OCI-LY3 (cell line): Measurements from ENCODE around the gene KCNC4.

Source experiments
- CTCF ChIP-seq: fragments of 200-600, 300-600 bp; sonication (generic); IDR thresholded peaks from 2 replicates; pipeline ENCODE4 v1.5.1; 2014; ENCODE audit warnings: antibody characterized with exemption, low read length, low read depth
- EZH2phosphoT487 ChIP-seq: fragments of 200-600 bp; shearing (Covaris generic); IDR thresholded peaks from 2 replicates; pipeline ENCODE4 v1.6.1; 2018; ENCODE audit warnings: antibody characterized with exemption, mixed run types, low read depth

DNA sequence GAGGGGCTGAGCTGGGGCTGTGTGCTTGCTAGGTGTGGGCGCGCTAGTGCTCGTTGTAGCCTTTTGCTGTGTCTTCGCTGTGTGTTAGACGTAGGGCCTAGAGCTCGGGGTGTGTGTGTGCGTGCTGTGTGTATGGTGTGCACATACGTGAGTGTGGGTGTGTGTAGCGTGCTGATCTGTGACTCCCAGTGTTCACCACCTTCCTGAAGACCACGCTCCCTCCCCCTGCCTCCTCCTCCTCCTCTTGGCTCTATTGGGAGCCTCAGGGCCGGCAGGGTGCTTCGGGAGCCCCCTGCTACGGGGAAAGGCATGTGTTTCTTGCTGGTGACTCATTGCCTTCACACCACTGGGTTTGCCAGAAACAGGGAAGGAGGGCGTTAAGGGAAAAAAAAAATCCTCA lies 9.4 kb upstream of the KCNC4 start:
- TF ChIP-seq CTCF = no peak
- TF ChIP-seq EZH2phosphoT487 = no peak
